B cell (primary cell): ENCODE data around the gene SH3RF3. TPM values are rescaled to one million over a fixed set of nuclear protein-coding genes. Genes with fewer than 3 reads are reported as not detected.

Source experiments
- ATAC-seq: fragments of 200-7000 bp; cut with Tn5 transposase; one replicate; pipeline ENCODE4 v1.10.0; 2021; ENCODE audit warnings: low read depth, mild to moderate bottlenecking, moderate number of reproducible peaks, moderate library complexity
- CTCF ChIA-PET: fragments of 350-600 bp; sonication (Branson Sonifier 250); formaldehyde crosslinking; loops from one replicate; lab custom pipeline; 2021; ENCODE audit warnings: antibody characterized with exemption, inconsistent platforms; lab: Charles Lee
- POLR2A ChIA-PET: fragments of 350-600 bp; sonication (Branson Sonifier 250); formaldehyde crosslinking; loops from one replicate; lab custom pipeline; 2021; ENCODE audit warnings: antibody characterized with exemption; lab: Charles Lee
- DNase-seq: peaks from one replicate; pipeline ENCODE4 v3.0.0; 2013
- H2AFZ ChIP-seq: 2 replicates; pipeline ENCODE4 v1.6.1; 2012; ENCODE audit warnings: mild to moderate bottlenecking, low read depth, low read length; ENCODE audit not compliant: insufficient read depth, poor library complexity, severe bottlenecking
- H3K27ac ChIP-seq, 2 donors: 1 replicate in 1 of 2; 2 replicates in 1 of 2; pipeline ENCODE4 v1.5.1; 2012 to 2013; ENCODE audit warnings: low read length in 2 of 2, mild to moderate bottlenecking in 2 of 2, moderate library complexity in 1 of 2
- H3K27me3 ChIP-seq, 4 experiments: fragments of 200-600 bp in 1 of 4; sonication (generic) in 1 of 4; replicated peaks in 1 of 4; 1 replicate in 2 of 4; 2 replicates in 2 of 4; pipeline versions ENCODE4 v1.6.1 to v1.7.0; 2013 to 2016; ENCODE audit warnings: low read length in 3 of 4, mild to moderate bottlenecking in 2 of 4, mixed read lengths in 1 of 4, moderate library complexity in 1 of 4; ENCODE audit not compliant: insufficient read depth in 4 of 4, control insufficient read depth in 3 of 4; ENCODE audit errors: control extremely low read depth in 1 of 4
- H3K36me3 ChIP-seq, 2 experiments: replicated peaks in 1 of 2; 1 replicate in 1 of 2; 2 replicates in 1 of 2; pipeline versions ENCODE4 v1.6.1 to v1.7.1; 2013; ENCODE audit warnings: low read length in 1 of 2; ENCODE audit not compliant: insufficient read depth in 2 of 2, control insufficient read depth in 1 of 2; ENCODE audit errors: control extremely low read depth in 1 of 2, extremely low read depth in 1 of 2
- H3K4me1 ChIP-seq, 2 donors: fragments of 200-600 bp in 1 of 2; sonication (generic) in 1 of 2; 1 replicate in 1 of 2; 2 replicates in 1 of 2; pipeline versions ENCODE4 v1.5.1 to v1.6.1; 2013 to 2017; ENCODE audit warnings: low read length in 2 of 2; ENCODE audit not compliant: control insufficient read depth in 2 of 2, insufficient read depth in 2 of 2
- H3K4me2 ChIP-seq: replicated peaks from 2 replicates; pipeline ENCODE3; 2012; ENCODE audit warnings: mild to moderate bottlenecking, low read depth, low read length; ENCODE audit not compliant: poor library complexity, severe bottlenecking
- H3K4me3 ChIP-seq, 5 experiments: fragments of 200-600 bp in 1 of 5; sonication (generic) in 1 of 5; 1 replicate in 3 of 5; 2 replicates in 2 of 5; pipeline versions ENCODE4 v1.5.1 to v1.7.0; 2011 to 2016; ENCODE audit warnings: low read length in 4 of 5, mild to moderate bottlenecking in 4 of 5, low read depth in 2 of 5, control low read depth in 1 of 5, moderate library complexity in 1 of 5; ENCODE audit not compliant: insufficient read depth in 1 of 5; ENCODE audit errors: control extremely low read depth in 1 of 5, extremely low read depth in 1 of 5
- H3K79me2 ChIP-seq: fragments of 200-600 bp; sonication (generic); one replicate; pipeline ENCODE4 v1.6.0; 2016; ENCODE audit warnings: low read length; ENCODE audit not compliant: control insufficient read depth, insufficient read depth
- H3K9ac ChIP-seq: fragments of 200-600 bp; sonication (generic); 2 replicates; pipeline ENCODE4 v1.6.1; 2017; ENCODE audit warnings: mild to moderate bottlenecking, low read length, moderate library complexity
- H3K9me3 ChIP-seq, 3 donors: one replicate each; pipeline versions ENCODE4 v1.6.1 to v1.7.1; 2013; ENCODE audit warnings: low read length in 2 of 3; ENCODE audit not compliant: control insufficient read depth in 2 of 3, insufficient read depth in 1 of 3; ENCODE audit errors: control extremely low read depth in 1 of 3
- H4K20me1 ChIP-seq: 2 replicates; pipeline ENCODE4 v1.6.0; 2012; ENCODE audit warnings: mild to moderate bottlenecking, low read length; ENCODE audit not compliant: insufficient read depth, control insufficient read depth, poor library complexity, severe bottlenecking
- H3K27ac Mint-ChIP-seq: one replicate; pipeline ENCODE4 v1.8.0; 2021; ENCODE audit warnings: mixed read lengths
- H3K27me3 Mint-ChIP-seq: one replicate; pipeline ENCODE4 v1.8.0; 2021; ENCODE audit warnings: mixed read lengths
- H3K4me1 Mint-ChIP-seq: one replicate; pipeline ENCODE4 v1.8.0; 2021; ENCODE audit warnings: mixed read lengths
- H3K4me3 Mint-ChIP-seq: one replicate; pipeline ENCODE4 v1.8.0; 2021; ENCODE audit warnings: mixed read lengths
- H3K9me3 Mint-ChIP-seq: one replicate; pipeline ENCODE4 v1.8.0; 2022; ENCODE audit warnings: mixed read lengths; ENCODE audit not compliant: insufficient read depth
- CTCF ChIP-seq: fragments of 200-600 bp; IDR thresholded peaks from one replicate; pipeline ENCODE4 v1.8.0; 2022; ENCODE audit warnings: antibody characterized with exemption, mild to moderate bottlenecking
- EZH2 ChIP-seq: IDR thresholded peaks from 2 replicates; pipeline ENCODE4 v1.6.1; 2012; ENCODE audit warnings: borderline replicate concordance, low read depth, mild to moderate bottlenecking, moderate library complexity, low read length; ENCODE audit not compliant: insufficient read depth, poor library complexity, severe bottlenecking
- WGBS: methylation state at CpG from one replicate; pipeline ENCODE4 v1.1.5; 2013; ENCODE audit warnings: missing lambda C conversion rate; ENCODE audit not compliant: insufficient coverage; 5-methylcytosine and 5-hydroxymethylcytosine counted together
- intact Hi-C: fragments of 100-400 bp; cut with micrococcal nuclease; formaldehyde crosslinking; loops from one replicate; pipeline ENCODE4 v1.10.0; 2022
- polyA plus RNA-seq: library from polyadenylated mRNA; depleted of rRNA; stranded (reverse); fragments of >200 nt; gene quantifications from 2 replicates; pipeline ENCODE4 v1.2.3, GENCODE V29; 2012
- total RNA-seq, 2 donors: library from RNA; stranded (reverse); fragments of 120-200 nt in 1 of 2; gene quantifications; 1 replicate in 1 of 2; 2 replicates in 1 of 2; pipeline versions ENCODE4 v1.2.3 to v1.2.4, GENCODE V29; 2013 to 2022

SH3RF3 gene
- total and polyA plus RNA-seq, 2 donors (not counting 1 experiment from before 2014, with no cell fraction given), result 0.07 to 1.2 TPM

DNA sequence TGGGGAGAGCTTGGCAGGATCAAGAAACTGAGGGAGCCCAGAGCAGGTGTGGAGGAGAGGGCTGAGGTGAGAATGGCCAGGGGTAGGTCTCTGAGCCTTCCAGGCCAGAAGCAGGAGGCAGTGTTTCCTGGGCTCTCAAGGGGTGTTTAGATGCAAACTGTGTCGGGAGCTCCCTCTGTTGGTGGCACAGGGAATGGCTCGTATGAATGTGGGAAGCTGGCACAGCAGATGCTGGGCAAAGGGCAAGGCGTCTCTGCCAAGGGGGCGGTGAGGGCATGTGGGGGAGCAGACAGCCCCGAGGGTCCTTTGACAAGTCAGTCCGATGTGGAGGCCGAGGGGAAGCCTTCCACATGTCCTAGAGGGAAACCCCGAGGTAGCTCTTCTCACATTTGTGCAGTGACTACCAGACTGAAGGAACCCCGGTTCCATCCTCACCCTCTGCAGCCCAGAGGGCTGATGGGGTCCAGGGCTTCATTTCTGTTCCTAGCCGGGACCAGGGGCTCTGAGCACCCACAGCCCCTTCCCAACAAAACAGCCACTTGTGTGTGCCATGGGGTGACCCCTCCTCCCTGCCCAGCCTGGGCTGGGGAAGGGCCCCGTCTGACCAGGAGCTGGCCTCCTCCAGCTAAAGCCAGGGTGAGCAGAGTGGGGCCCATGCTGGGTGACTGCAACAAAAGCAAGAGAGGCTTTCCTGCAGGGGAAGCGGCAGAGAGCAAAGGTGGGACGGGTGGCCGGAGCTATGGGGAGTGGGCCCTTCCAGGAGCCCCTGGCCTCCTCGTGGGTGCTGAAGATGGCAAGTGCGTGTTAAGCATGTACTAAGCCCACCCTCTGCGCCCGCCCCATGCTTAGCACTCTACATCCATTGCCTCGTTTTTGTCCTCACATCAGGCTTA lies 381.4 kb downstream of the SH3RF3 start:
- POLR2A ChIA-PET, result no interaction called here
- ATAC-seq, result peak; percentile 81

More for the DNA sequence above, 381.4 kb downstream of the SH3RF3 start:
- no peaks in the 10 kb centered on the region for H4K20me1 ChIP-seq
- Mint-ChIP-seq H3K27me3 (peaks cover 9% of the 10 kb centered on the region), H3K27ac (no peak overlapping the region), H3K4me3 (no peak overlapping the region), H3K4me1 (no peaks in the 10 kb centered on the region), H3K9me3 (no peaks in the 10 kb centered on the region)
- H3K79me2 ChIP-seq, result no peaks in the 10 kb centered on the region
- no peaks in the 10 kb centered on the region for H3K27me3 ChIP-seq
- no peaks in the 10 kb centered on the region for H3K36me3 ChIP-seq
- intact Hi-C loops, result loop anchor here (1.0 to 5.0 kb wide), 2 partner anchors 382 to 818 kb away; no protein-coding TSS in a partner anchor
- DNase-seq, result peak; percentile 76
- peak; percentile 91 for TF ChIP-seq CTCF
- TF ChIP-seq EZH2, result no peak
- H3K9me3 ChIP-seq, result no peaks in the 10 kb centered on the region
- H3K9ac ChIP-seq, result no peak overlapping the region
- H3K4me2 ChIP-seq, result no peak overlapping the region
- WGBS, result 54% methylated on average over 18 of the region's 19 CpGs
- no peaks in the 10 kb centered on the region for H3K4me1 ChIP-seq
- H2AFZ ChIP-seq, result no peak overlapping the region
- H3K27ac ChIP-seq, result no peak overlapping the region
- H3K4me3 ChIP-seq, result no peak overlapping the region
- CTCF ChIA-PET, result interaction anchor here (0.5 to 5.2 kb wide), 16 partner anchors 9 to 818 kb away, joined by 3 to 106 read pairs (median 4); partner anchors contain the start of gene SH3RF3
